ENCODE measurements around the gene TRDN. TPM values are rescaled to one million over a fixed set of nuclear protein-coding genes. Genes with fewer than 3 reads are reported as not detected.
A peak's percentile ranks its signal among the peaks of the same experiment; 100 is the strongest.

The TRDN gene
- total and polyA plus RNA-seq, 2 donors from 2014 or later: 0.19 TPM; not detected in 1

DNA sequence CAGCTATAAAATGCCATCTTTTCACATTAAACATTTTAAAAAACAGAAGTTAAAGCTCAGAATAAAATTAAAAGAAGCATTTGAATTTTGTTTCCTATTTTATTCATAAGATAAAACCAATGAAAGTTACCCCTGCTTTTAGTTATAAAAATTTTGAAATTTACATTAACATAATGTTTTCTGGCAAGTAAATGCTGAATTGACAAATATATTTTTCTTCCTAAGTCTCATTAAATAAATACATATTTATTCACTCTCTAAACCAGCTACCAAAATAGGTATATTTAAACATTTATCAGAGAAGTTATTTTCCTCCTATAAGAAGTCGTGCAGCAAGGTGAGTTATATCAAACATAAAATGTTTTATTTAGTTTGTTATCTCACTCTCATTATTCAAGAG lies 213.6 kb downstream of the TRDN start:
- DNase-seq (no peak), FAIRE-seq (no peak)
- Histone ChIP-seq H3K27me3 (ENCODE audit: control insufficient read depth, insufficient read depth, low read length) (no peaks in the 10 kb centered on the region), H3K9me3 (ENCODE audit: control insufficient read depth in 2 of 3, insufficient read depth in 1 of 3, low read length in 3 of 3) (no peaks in the 10 kb centered on the region), H3K4me1 (ENCODE audit: control insufficient read depth in 2 of 3, insufficient read depth in 2 of 3, low read depth in 1 of 3, low read length in 3 of 3) (no peaks in the 10 kb centered on the region), H3K9ac (ENCODE audit: low read length in 3 of 3) (no peak overlapping the region), H3K36me3 (ENCODE audit: control insufficient read depth in 2 of 3, insufficient read depth in 3 of 3, low read length in 3 of 3) (no peaks in the 10 kb centered on the region), H3K4me3 (ENCODE audit: low read length in 3 of 3) (no peak overlapping the region), H3K27ac (ENCODE audit: low read depth in 2 of 2, low read length in 2 of 2) (no peak overlapping the region)
- TF ChIP-seq, protein P1, sequence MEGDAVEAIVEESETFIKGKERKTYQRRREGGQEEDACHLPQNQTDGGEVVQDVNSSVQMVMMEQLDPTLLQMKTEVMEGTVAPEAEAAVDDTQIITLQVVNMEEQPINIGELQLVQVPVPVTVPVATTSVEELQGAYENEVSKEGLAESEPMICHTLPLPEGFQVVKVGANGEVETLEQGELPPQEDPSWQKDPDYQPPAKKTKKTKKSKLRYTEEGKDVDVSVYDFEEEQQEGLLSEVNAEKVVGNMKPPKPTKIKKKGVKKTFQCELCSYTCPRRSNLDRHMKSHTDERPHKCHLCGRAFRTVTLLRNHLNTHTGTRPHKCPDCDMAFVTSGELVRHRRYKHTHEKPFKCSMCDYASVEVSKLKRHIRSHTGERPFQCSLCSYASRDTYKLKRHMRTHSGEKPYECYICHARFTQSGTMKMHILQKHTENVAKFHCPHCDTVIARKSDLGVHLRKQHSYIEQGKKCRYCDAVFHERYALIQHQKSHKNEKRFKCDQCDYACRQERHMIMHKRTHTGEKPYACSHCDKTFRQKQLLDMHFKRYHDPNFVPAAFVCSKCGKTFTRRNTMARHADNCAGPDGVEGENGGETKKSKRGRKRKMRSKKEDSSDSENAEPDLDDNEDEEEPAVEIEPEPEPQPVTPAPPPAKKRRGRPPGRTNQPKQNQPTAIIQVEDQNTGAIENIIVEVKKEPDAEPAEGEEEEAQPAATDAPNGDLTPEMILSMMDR (IDR thresholded peaks at IDR 0.05; ENCODE audit: borderline replicate concordance, extremely low read depth, insufficient read depth): no peak
- intact Hi-C loops (cut with DNase I): no loop called here

DNA sequence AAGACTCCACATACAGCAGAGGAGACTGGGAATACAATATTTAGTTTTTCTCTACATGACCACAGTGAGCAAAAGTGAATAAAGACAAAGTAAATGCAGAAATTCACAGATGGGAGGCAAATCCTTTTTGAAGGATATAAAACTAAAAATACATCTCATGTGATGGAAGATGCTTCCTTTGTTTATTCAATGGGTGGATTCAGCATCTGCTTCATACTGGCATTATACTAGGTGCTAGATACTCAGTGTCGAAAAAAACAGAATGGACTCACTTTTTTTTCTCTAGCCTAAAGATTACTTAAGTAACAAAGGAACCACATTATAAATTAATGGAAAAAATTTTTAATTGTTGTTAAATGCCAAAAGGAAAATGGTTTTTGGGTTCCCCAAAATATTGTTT lies 216.2 kb downstream of the TRDN start:
- no peaks in the 10 kb centered on the region for H3K4me1 ChIP-seq (ENCODE audit: control insufficient read depth in 2 of 3, insufficient read depth in 2 of 3, low read depth in 1 of 3, low read length in 3 of 3)
- TF ChIP-seq, protein P1 (IDR thresholded peaks at IDR 0.05; ENCODE audit: borderline replicate concordance, extremely low read depth, insufficient read depth): no peak
- no peaks in the 10 kb centered on the region for H3K27me3 ChIP-seq (ENCODE audit: control insufficient read depth, insufficient read depth, low read length)
- no peak for DNase-seq
- no peak overlapping the region for H3K9ac ChIP-seq (ENCODE audit: low read length in 3 of 3)
- no peak overlapping the region for H3K27ac ChIP-seq (ENCODE audit: low read depth in 2 of 2, low read length in 2 of 2)
- no peak for FAIRE-seq
- H3K4me3 ChIP-seq (ENCODE audit: low read length in 3 of 3): no peak overlapping the region
- H3K9me3 ChIP-seq (ENCODE audit: control insufficient read depth in 2 of 3, insufficient read depth in 1 of 3, low read length in 3 of 3): no peaks in the 10 kb centered on the region
- H3K36me3 ChIP-seq (ENCODE audit: control insufficient read depth in 2 of 3, insufficient read depth in 3 of 3, low read length in 3 of 3): no peaks in the 10 kb centered on the region
- intact Hi-C loops (cut with DNase I): no loop called here

DNA sequence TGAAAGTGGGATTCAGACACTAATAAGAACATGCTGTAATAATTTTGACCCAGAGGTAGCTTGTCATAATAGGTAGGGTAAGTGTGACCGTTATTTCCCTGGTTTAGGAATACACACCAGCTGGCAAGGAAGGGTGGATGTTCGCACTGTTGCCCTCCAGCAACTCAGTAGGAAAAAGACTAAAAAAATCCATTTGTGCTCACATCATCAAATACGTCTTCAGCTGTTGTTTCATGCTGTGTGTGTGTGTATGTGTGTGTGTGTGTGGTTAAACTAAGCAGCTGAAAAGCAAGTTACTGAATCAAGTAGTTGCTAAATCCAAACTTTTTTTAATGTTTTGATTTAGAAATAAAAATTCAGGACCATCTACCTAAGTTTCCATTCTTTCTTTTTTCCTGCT lies 218.7 kb downstream of the TRDN start:
- H3K27ac ChIP-seq (ENCODE audit: low read depth in 2 of 2, low read length in 2 of 2): no peak overlapping the region
- intact Hi-C loops (cut with DNase I): loop anchor here (10.0 kb wide), 1 partner anchor 297 kb away; no protein-coding TSS in a partner anchor
- no peaks in the 10 kb centered on the region for H3K9me3 ChIP-seq (ENCODE audit: control insufficient read depth in 2 of 3, insufficient read depth in 1 of 3, low read length in 3 of 3)
- no peaks in the 10 kb centered on the region for H3K4me1 ChIP-seq (ENCODE audit: control insufficient read depth in 2 of 3, insufficient read depth in 2 of 3, low read depth in 1 of 3, low read length in 3 of 3)
- H3K36me3 ChIP-seq (ENCODE audit: control insufficient read depth in 2 of 3, insufficient read depth in 3 of 3, low read length in 3 of 3): no peaks in the 10 kb centered on the region
- DNase-seq (peak in 1 of 5 donors; percentile 25), FAIRE-seq (no peak)
- TF ChIP-seq, protein P1 (IDR thresholded peaks at IDR 0.05; ENCODE audit: borderline replicate concordance, extremely low read depth, insufficient read depth): no peak
- no peaks in the 10 kb centered on the region for H3K27me3 ChIP-seq (ENCODE audit: control insufficient read depth, insufficient read depth, low read length)
- no peak overlapping the region for H3K9ac ChIP-seq (ENCODE audit: low read length in 3 of 3)
- H3K4me3 ChIP-seq (ENCODE audit: low read length in 3 of 3): no peak overlapping the region

DNA sequence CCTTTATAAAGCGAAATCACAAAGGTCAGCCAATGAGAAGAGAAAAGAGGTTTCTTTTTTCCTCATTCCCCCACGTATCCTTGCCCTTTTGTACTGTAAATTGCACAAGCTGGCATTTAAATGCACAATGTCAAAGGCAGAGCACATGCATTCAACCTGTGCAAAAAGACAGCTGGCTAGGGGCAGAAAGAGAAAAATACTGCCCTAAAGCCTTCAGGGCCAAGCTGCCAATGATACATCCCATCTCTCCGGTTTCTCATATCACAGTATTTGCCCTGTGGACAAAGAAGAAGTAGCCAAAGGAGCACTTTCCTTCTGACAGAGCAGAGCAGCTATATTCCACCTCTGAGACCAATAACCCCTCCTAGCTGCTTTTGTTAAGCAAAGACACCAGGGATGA lies 219.2 kb downstream of the TRDN start:
- TF ChIP-seq, protein P1 (IDR thresholded peaks at IDR 0.05; ENCODE audit: borderline replicate concordance, extremely low read depth, insufficient read depth): no peak
- no peaks in the 10 kb centered on the region for H3K36me3 ChIP-seq (ENCODE audit: control insufficient read depth in 2 of 3, insufficient read depth in 3 of 3, low read length in 3 of 3)
- H3K9ac ChIP-seq (ENCODE audit: low read length in 3 of 3): no peak overlapping the region
- H3K9me3 ChIP-seq (ENCODE audit: control insufficient read depth in 2 of 3, insufficient read depth in 1 of 3, low read length in 3 of 3): no peaks in the 10 kb centered on the region
- intact Hi-C loops (cut with DNase I): loop anchor here (10.0 kb wide), 1 partner anchor 297 kb away; no protein-coding TSS in a partner anchor
- FAIRE-seq (no peak), DNase-seq (no peak)
- H3K27ac ChIP-seq (ENCODE audit: low read depth in 2 of 2, low read length in 2 of 2): no peak overlapping the region
- H3K27me3 ChIP-seq (ENCODE audit: control insufficient read depth, insufficient read depth, low read length): no peaks in the 10 kb centered on the region
- H3K4me3 ChIP-seq (ENCODE audit: low read length in 3 of 3): no peak overlapping the region
- H3K4me1 ChIP-seq (ENCODE audit: control insufficient read depth in 2 of 3, insufficient read depth in 2 of 3, low read depth in 1 of 3, low read length in 3 of 3): no peaks in the 10 kb centered on the region
